GM20000 (cell line): ENCODE results near the gene ZBTB8A.

Source experiments
- DNase-seq: peaks from one replicate; pipeline ENCODE4 v3.0.0; 2012; ENCODE audit warnings: low spot score
- CTCF ChIP-seq: IDR thresholded peaks from 2 replicates; pipeline ENCODE4 v1.5.1; 2012; ENCODE audit warnings: mild to moderate bottlenecking, control low read depth; ENCODE audit errors: extremely low read depth, missing control alignments

ZBTB8A gene

DNA sequence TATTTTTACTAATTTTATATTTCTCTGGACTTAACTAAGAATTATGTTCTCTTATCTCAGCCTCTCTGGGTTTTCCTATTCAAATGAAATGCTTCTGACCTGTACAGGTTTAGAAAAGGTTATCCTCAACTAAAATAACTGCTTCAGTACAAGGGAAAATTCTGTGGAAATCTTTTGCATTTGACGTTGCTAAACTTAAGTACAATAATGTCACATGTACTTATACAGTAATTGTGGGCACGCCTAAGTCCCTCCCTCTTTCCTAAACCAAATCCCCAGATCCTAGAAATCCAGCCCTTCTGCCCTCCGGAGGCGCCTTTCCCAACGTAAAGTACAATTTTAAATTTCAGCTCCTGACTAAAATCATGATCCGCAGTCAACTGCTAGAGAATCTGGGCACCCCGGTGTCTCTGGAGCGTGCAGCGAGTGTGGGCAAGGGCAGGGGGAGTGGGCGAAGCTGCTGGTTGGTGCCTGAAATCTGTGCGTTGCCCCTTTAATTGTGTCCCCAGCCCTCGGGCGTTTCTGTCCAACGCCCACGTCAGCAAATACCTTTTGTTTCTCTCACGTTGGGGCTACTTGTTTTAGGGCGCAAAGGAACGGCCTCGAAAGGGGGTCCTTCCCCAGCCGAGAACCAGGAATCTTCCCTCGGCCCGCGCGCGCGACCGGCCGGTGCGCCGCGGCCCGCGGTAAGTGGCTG, at the start of gene ZBTB8A:
Gene ZBTB8A (plus strand): TSS at position 541 of the 697 bp plus-strand sequence. CDS start 53,505 bp downstream, outside the sequence.
- DNase-seq = no peak
- no peak for TF ChIP-seq CTCF

GRCh38 chr1:32489774-32490454, 49.3 kb upstream of the ZBTB8A start:
- no peak for DNase-seq

GRCh38 chr1:32491386-32491785, 47.8 kb upstream of the ZBTB8A start:
- TF ChIP-seq CTCF = no peak
- DNase-seq = no peak

More at GRCh38 chr1:32489774-32490454, 49.3 kb upstream of the ZBTB8A start:
- no peak for TF ChIP-seq CTCF

DNA sequence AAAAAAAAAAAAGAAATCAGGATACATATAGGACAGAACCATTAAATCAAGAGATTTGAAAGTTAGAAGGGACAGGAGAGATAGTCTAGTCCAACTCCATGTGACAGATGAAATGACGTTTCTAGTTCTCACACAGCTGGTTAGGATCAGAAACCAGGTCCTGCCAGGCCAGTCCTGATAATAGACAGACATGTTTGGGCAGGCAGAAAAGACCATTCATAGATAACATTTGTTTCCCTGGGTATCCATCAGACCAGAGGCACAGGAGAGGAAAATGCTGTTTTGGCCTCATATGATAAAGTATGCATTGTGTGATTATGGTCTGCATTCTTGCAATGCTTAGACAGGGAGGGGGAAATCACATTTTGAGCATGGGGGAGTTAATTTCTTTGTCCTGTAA, 45.0 kb upstream of the ZBTB8A start:
- DNase-seq = no peak
- TF ChIP-seq CTCF = no peak

- DNase-seq = no peak
- TF ChIP-seq CTCF = no peak
These were observed 44.4 kb upstream of the ZBTB8A start for GRCh38 chr1:32494711-32495337.

DNA sequence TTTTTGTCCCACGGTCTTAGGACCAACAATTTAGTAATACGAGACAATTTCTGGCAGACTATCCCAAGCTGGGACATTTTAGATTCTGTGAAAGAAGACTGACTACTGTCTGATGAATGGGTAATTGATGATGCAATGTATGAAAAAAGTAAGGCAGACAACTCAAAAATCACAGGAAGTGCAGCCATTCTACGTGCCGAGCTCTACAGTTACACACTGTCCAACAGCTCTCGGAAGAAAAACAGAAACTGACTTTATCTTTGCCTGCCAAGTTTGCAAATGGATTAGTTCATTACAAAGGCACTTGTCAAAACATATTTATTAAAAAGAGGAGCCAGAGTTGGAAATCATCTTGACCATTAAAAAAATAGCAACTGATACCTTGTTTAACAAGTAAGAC, 43.1 kb upstream of the ZBTB8A start:
- TF ChIP-seq CTCF = no peak
- no peak for DNase-seq

DNA sequence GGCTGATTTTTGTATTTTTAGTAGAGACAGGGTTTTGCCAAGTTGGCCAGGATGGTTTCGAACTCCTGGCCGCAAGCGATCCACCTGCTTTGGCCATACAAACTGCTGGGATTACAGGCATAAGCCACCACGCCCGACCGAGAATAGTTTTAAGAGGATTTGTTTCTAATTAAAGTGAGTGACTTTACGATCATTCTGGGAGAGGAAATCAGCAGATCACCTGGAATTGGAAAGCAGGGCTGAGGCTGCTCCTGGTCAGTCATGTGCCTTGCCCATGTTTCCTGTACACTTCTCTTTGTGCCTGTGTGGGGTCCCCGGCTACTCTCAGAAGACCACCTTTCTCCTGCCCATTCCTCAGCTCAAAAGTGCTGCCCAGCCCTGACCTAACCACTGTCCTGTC, 40.5 kb upstream of the ZBTB8A start:
- no peak for TF ChIP-seq CTCF
- DNase-seq = no peak
